Activated T-cell treated with anti-CD3 and anti-CD28 coated beads, Interleukin-2, amount 50 U/mL, for 4 hours (primary cell): ENCODE measurements around the gene TRAPPC3. TPM values are rescaled to one million over a fixed set of nuclear protein-coding genes. Genes with fewer than 3 reads are reported as not detected.

Experiments
- ATAC-seq, 2 donors: fragments of 200-7000 bp; cut with Tn5 transposase; one replicate each; pipeline ENCODE4 v1.10.0; 2021
- DNase-seq: peaks from one replicate; pipeline ENCODE4 v3.0.0-alpha.2; 2020
- H3K27me3 Mint-ChIP-seq: one replicate; pipeline ENCODE4 v1.8.0; 2021; ENCODE audit warnings: low read depth, mixed read lengths
- H3K36me3 Mint-ChIP-seq: one replicate; pipeline ENCODE4 v1.8.0; 2022; ENCODE audit warnings: mixed read lengths; ENCODE audit not compliant: insufficient read depth
- H3K4me1 Mint-ChIP-seq: one replicate; pipeline ENCODE4 v1.8.0; 2021; ENCODE audit warnings: low read depth, mixed read lengths
- H3K4me3 Mint-ChIP-seq: one replicate; pipeline ENCODE4 v1.8.0; 2021; ENCODE audit warnings: mild to moderate bottlenecking, moderate library complexity, mixed read lengths
- H3K9me3 Mint-ChIP-seq: one replicate; pipeline ENCODE4 v1.8.0; 2021; ENCODE audit warnings: mixed read lengths
- total RNA-seq, 3 donors: library from RNA; stranded (reverse); gene quantifications; one replicate each; pipeline ENCODE4 v1.2.1, GENCODE V29; 2021

Gene TRAPPC3
- total RNA-seq, 3 donors from 2014 or later, result 64.2 to 69.6 (median 65.9) TPM

- Mint-ChIP-seq H3K36me3 (no peaks in the 10 kb centered on the region), H3K4me3 (no peak overlapping the region), H3K4me1 (peaks cover 6% of the 10 kb centered on the region), H3K9me3 (no peaks in the 10 kb centered on the region), H3K27me3 (peaks cover 3% of the 10 kb centered on the region)
- no peak for DNase-seq
- no peak for ATAC-seq
Measured at GRCh38 chr1:36115931-36116330, 33.4 kb downstream of the TRAPPC3 start.

GRCh38 chr1:36115200-36115669 is 34.1 kb downstream of the TRAPPC3 start:
- H3K36me3 Mint-ChIP-seq, result no peaks in the 10 kb centered on the region
- no peak for ATAC-seq

DNA sequence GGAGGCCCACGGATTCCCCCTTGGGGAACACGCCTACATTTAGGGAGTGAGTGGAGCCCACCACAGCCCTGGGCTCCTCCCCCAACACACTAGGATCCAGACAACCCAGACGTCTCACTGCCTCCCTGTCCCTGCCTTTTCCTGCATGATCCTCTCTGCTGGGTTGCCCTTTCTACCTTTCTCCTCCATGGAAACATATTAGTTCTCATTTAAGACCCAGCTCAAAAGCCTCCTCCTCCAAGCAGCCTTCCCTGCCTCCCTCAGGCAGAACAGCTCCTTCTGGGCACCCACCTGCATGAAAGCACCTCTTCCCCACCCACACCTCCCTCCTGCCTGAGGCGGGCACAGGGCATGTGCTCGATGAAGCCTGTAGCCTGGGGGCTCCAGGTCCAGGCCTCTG is 34.9 kb downstream of the TRAPPC3 start:
- Mint-ChIP-seq H3K9me3 (no peaks in the 10 kb centered on the region), H3K36me3 (no peaks in the 10 kb centered on the region), H3K4me1 (peaks cover 11% of the 10 kb centered on the region), H3K4me3 (no peak overlapping the region), H3K27me3 (no peaks in the 10 kb centered on the region)
- no peak for ATAC-seq
- DNase-seq, result no peak

More at GRCh38 chr1:36115200-36115669, 34.1 kb downstream of the TRAPPC3 start:
- Mint-ChIP-seq H3K4me3 (no peak overlapping the region), H3K4me1 (peaks cover 7% of the 10 kb centered on the region), H3K9me3 (no peaks in the 10 kb centered on the region), H3K27me3 (peaks cover 3% of the 10 kb centered on the region)
- no peak for DNase-seq

DNA sequence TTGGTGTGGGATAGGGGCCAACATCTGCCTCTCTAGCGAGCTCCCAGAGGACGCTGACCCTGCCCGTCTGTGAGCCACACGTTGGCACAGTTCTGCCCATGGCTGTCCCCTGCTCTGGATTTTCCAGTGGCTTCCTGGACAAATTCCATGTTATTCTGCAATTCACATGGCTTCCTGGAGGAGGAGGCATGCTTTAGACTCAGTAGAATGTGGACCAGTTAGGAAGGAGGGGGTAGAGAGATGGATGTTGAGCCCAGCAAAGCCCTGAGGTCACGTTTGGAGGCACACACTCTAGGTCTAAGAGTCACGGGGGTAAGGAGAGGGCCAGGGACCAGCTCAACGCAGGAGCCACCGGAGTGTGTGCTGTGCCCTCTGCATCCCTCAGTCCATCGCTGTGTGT is 36.5 kb downstream of the TRAPPC3 start:
- Mint-ChIP-seq H3K36me3 (no peaks in the 10 kb centered on the region), H3K27me3 (no peaks in the 10 kb centered on the region)

GRCh38 chr1:36111151-36111550 is 38.1 kb downstream of the TRAPPC3 start:
- no peak overlapping the region for H3K4me3 Mint-ChIP-seq
- ATAC-seq, result no peak
- H3K36me3 Mint-ChIP-seq, result no peaks in the 10 kb centered on the region
- peaks cover 25% of the 10 kb centered on the region for H3K4me1 Mint-ChIP-seq
- no peaks in the 10 kb centered on the region for H3K9me3 Mint-ChIP-seq
- no peak for DNase-seq
- H3K27me3 Mint-ChIP-seq, result no peaks in the 10 kb centered on the region

More for the DNA sequence above, 36.5 kb downstream of the TRAPPC3 start:
- H3K9me3 Mint-ChIP-seq, result no peaks in the 10 kb centered on the region
- DNase-seq, result no peak
- ATAC-seq, result no peak
- H3K4me1 Mint-ChIP-seq, result peaks cover 24% of the 10 kb centered on the region
- H3K4me3 Mint-ChIP-seq, result no peak overlapping the region

GRCh38 chr1:36109041-36109679 is 40.1 kb downstream of the TRAPPC3 start:
- ATAC-seq (peak; percentile 87 to 89), DNase-seq (no peak)
- Mint-ChIP-seq H3K9me3 (no peaks in the 10 kb centered on the region), H3K27me3 (no peaks in the 10 kb centered on the region), H3K36me3 (no peaks in the 10 kb centered on the region), H3K4me1 (peaks cover 25% of the 10 kb centered on the region), H3K4me3 (no peak overlapping the region)

GRCh38 chr1:36108314-36108713 is 41.0 kb downstream of the TRAPPC3 start:
- ATAC-seq (no peak), DNase-seq (no peak)
- no peaks in the 10 kb centered on the region for H3K9me3 Mint-ChIP-seq
- no peaks in the 10 kb centered on the region for H3K36me3 Mint-ChIP-seq
- peaks cover 25% of the 10 kb centered on the region for H3K4me1 Mint-ChIP-seq
- H3K27me3 Mint-ChIP-seq, result no peaks in the 10 kb centered on the region
- H3K4me3 Mint-ChIP-seq, result no peak overlapping the region

GRCh38 chr1:36107394-36107793 is 41.9 kb downstream of the TRAPPC3 start:
- Mint-ChIP-seq H3K9me3 (no peaks in the 10 kb centered on the region), H3K4me3 (no peak overlapping the region), H3K4me1 (peaks cover 24% of the 10 kb centered on the region), H3K27me3 (no peaks in the 10 kb centered on the region), H3K36me3 (no peaks in the 10 kb centered on the region)
- ATAC-seq (no peak), DNase-seq (no peak)

DNA sequence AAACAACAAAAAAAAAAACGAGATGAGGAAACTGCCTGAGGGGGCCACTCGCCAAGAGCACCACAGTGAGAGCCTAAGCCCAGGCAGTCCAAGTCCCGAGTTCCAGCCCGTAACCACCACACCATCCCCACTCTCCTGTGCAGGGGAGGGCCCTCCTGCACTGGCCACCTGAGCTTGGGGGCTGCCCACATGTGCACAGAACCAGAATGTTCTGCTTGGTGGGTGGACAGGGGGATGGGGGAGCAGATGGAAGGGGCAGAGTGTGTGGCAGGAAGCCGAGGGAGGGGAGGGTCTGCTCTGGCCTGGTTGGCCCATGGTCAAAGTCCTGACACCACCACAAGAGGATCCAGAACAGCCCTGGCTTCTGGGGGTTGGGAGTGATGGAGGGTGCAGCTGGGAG is 43.0 kb downstream of the TRAPPC3 start:
- no peaks in the 10 kb centered on the region for H3K27me3 Mint-ChIP-seq
- no peak overlapping the region for H3K4me3 Mint-ChIP-seq
- no peaks in the 10 kb centered on the region for H3K36me3 Mint-ChIP-seq
- DNase-seq (no peak), ATAC-seq (no peak)
- H3K9me3 Mint-ChIP-seq, result no peaks in the 10 kb centered on the region
- peaks cover 21% of the 10 kb centered on the region for H3K4me1 Mint-ChIP-seq

GRCh38 chr1:36101546-36101945 is 47.7 kb downstream of the TRAPPC3 start:
- Mint-ChIP-seq H3K9me3 (no peaks in the 10 kb centered on the region), H3K36me3 (no peaks in the 10 kb centered on the region), H3K4me3 (no peak overlapping the region), H3K4me1 (peaks cover 2% of the 10 kb centered on the region), H3K27me3 (no peaks in the 10 kb centered on the region)
- DNase-seq (no peak), ATAC-seq (no peak)

- H3K27me3 Mint-ChIP-seq, result no peaks in the 10 kb centered on the region
- no peaks in the 10 kb centered on the region for H3K36me3 Mint-ChIP-seq
- no peak overlapping the region for H3K4me3 Mint-ChIP-seq
- ATAC-seq (no peak), DNase-seq (no peak)
- peaks cover 2% of the 10 kb centered on the region for H3K4me1 Mint-ChIP-seq
- H3K9me3 Mint-ChIP-seq, result no peaks in the 10 kb centered on the region
Measured at GRCh38 chr1:36100376-36100775, 48.9 kb downstream of the TRAPPC3 start.

DNA sequence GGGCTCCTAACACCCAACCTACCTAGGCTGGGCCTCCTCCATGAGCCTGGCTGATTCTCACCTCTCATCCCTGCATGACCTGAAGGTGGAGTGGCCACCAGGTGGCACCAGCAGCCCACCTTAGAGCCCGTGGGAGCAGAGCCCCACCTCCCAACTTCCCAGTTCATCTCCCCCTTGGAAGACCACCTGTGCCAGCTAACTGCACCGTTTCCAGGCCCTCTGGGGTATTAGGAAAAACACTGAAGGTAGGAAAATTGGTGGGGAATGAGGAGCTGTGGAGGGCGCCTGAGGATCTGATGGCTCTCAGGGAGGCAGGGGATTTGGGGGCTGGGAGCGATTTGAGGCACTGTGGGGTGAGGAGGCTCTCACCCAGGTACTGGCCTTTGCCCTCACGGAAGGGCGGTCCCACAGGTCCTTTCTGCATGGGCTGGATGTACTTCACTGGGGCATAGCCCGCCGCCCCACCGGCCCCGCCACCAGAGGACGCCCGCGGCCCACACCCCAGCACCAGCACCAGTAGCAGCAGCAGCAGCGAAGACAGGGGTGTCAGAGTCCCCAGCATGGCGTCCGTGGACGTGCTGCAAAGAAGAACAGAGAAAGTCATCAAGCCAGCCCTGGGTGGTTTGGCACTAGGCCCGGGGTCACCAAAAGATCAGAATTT is 49.5 kb downstream of the TRAPPC3 start:
- no peaks in the 10 kb centered on the region for H3K27me3 Mint-ChIP-seq
- ATAC-seq (peak; percentile 89 to 92), DNase-seq (peak; percentile 75)
- no peaks in the 10 kb centered on the region for H3K36me3 Mint-ChIP-seq
- H3K4me1 Mint-ChIP-seq, result peaks cover 2% of the 10 kb centered on the region
- H3K4me3 Mint-ChIP-seq, result no peak overlapping the region
- H3K9me3 Mint-ChIP-seq, result no peaks in the 10 kb centered on the region

GRCh38 chr1:36098650-36099365 is 50.5 kb downstream of the TRAPPC3 start:
- no peak for DNase-seq
- ATAC-seq, result no peak
- Mint-ChIP-seq H3K27me3 (no peaks in the 10 kb centered on the region), H3K4me3 (no peak overlapping the region), H3K9me3 (no peaks in the 10 kb centered on the region), H3K4me1 (peaks cover 2% of the 10 kb centered on the region), H3K36me3 (no peaks in the 10 kb centered on the region)

- peaks cover 2% of the 10 kb centered on the region for H3K4me1 Mint-ChIP-seq
- no peaks in the 10 kb centered on the region for H3K27me3 Mint-ChIP-seq
- H3K9me3 Mint-ChIP-seq, result no peaks in the 10 kb centered on the region
- DNase-seq, result no peak
- no peak for ATAC-seq
- H3K36me3 Mint-ChIP-seq, result no peaks in the 10 kb centered on the region
- no peak overlapping the region for H3K4me3 Mint-ChIP-seq
Measured at GRCh38 chr1:36097693-36098585, 51.3 kb downstream of the TRAPPC3 start.
